ENCODE results near the gene HID1. TPM values are rescaled to one million over a fixed set of nuclear protein-coding genes. Genes with fewer than 3 reads are reported as not detected.

The HID1 gene
- total and polyA plus RNA-seq, 9 donors, result 1.8 to 21.6 (median 5.2) TPM

- H3K36me3 ChIP-seq, result no peaks in the 10 kb centered on the region
- H3K27ac ChIP-seq, result no peak overlapping the region
- WGBS, 3 donors, result 66 to 71% (median 66%) methylated on average over 3 of the region's 3 CpGs
- no peaks in the 10 kb centered on the region for H3K4me1 ChIP-seq (ENCODE audit: insufficient read depth)
- intact Hi-C loops (cut with DNase I), result no loop called here
- no peak for DNase-seq
- H3K9me3 ChIP-seq, result no peaks in the 10 kb centered on the region
- TF ChIP-seq POLR2A (IDR thresholded peaks at IDR 0.05), result no peak
- TF ChIP-seq EP300 (IDR thresholded peaks at IDR 0.05), result no peak
- TF ChIP-seq CTCF (IDR thresholded peaks at IDR 0.05), result no peak
- peaks cover 5% of the 10 kb centered on the region for H3K27me3 ChIP-seq
- no peak overlapping the region for H3K4me3 ChIP-seq
Observed at GRCh38 chr17:74935048-74935447, 37.5 kb downstream of the HID1 start.

- Histone ChIP-seq H3K4me1 (ENCODE audit: insufficient read depth) (no peaks in the 10 kb centered on the region), H3K27ac (no peak overlapping the region), H3K9me3 (no peaks in the 10 kb centered on the region), H3K4me3 (no peak overlapping the region), H3K27me3 (peaks cover 5% of the 10 kb centered on the region), H3K36me3 (no peaks in the 10 kb centered on the region)
- no peak for TF ChIP-seq EP300 (IDR thresholded peaks at IDR 0.05)
- TF ChIP-seq POLR2A (IDR thresholded peaks at IDR 0.05), result no peak
- TF ChIP-seq CTCF (IDR thresholded peaks at IDR 0.05), result no peak
- DNase-seq, result no peak
- intact Hi-C loops (cut with DNase I), result no loop called here
- WGBS, 3 donors, result 88 to 94% (median 90%) methylated on average over 23 to 24 of the region's 24 CpGs
Observed at GRCh38 chr17:74930535-74931036, 42.0 kb downstream of the HID1 start.

GRCh38 chr17:74928786-74929185, 43.8 kb downstream of the HID1 start:
- H3K27ac ChIP-seq, result no peak overlapping the region
- H3K27me3 ChIP-seq, result peaks cover 4% of the 10 kb centered on the region
- intact Hi-C loops (cut with DNase I), result no loop called here
- H3K4me3 ChIP-seq, result no peak overlapping the region
- 69 to 73% (median 70%) methylated on average over 6 of the region's 6 CpGs for WGBS, 3 donors
- H3K4me1 ChIP-seq (ENCODE audit: insufficient read depth), result no peaks in the 10 kb centered on the region
- no peaks in the 10 kb centered on the region for H3K9me3 ChIP-seq
- no peaks in the 10 kb centered on the region for H3K36me3 ChIP-seq
- TF ChIP-seq EP300 (IDR thresholded peaks at IDR 0.05) (no peak), POLR2A (IDR thresholded peaks at IDR 0.05) (no peak), CTCF (IDR thresholded peaks at IDR 0.05) (no peak)
- DNase-seq, result no peak

- intact Hi-C loops (cut with DNase I), result no loop called here
- DNase-seq, result no peak
- Histone ChIP-seq H3K4me1 (ENCODE audit: insufficient read depth) (peaks cover 6% of the 10 kb centered on the region), H3K27ac (no peak overlapping the region), H3K27me3 (peaks cover 4% of the 10 kb centered on the region), H3K36me3 (no peaks in the 10 kb centered on the region), H3K9me3 (no peaks in the 10 kb centered on the region), H3K4me3 (no peak overlapping the region)
- 62 to 73% (median 67%) methylated on average over 3 of the region's 3 CpGs for WGBS, 3 donors
- TF ChIP-seq EP300 (IDR thresholded peaks at IDR 0.05), result no peak
- no peak for TF ChIP-seq CTCF (IDR thresholded peaks at IDR 0.05)
- TF ChIP-seq POLR2A (IDR thresholded peaks at IDR 0.05), result no peak
Observed at GRCh38 chr17:74925242-74925641, 47.3 kb downstream of the HID1 start.
